ENCODE results near the gene GRIK5.

DNA sequence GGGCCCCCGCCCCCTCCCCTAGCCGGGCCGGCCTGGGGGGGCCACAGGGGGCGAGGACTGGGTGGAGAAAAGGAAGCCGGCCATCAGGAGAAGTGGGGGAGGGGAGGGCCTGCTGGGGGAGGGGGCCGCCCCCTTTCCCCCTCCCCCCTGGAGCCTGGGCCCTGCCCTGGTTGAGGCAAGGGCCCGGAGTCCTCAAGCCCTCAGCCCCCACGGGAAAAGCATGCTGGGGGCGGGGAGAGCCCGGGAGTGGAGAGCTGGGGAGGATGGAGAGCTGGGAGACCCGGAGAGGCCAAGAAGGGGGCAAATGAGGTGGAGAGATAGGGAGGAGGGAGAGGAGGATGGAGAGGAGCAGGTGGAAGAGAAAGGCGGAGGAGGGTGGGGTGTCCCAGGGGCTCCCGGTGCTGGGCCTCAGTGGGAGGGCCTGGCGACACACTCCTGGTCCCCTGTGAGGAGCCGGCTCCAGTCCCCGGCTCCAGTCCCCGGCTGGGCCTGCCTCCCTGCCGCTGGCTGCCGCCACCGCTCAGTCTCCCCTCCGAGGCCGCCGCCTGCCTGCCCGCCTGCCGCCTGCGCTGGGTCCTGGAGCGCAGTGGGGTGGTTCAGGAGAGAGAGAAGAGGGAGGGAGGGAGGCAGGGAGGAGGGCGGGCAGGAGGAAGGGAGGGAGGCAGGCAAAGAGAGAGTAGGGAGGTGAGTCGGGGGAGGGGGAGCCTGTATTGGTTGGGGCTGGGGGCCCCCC, at the start of gene GRIK5:
- no peak for TF ChIP-seq EZH2 (IDR thresholded peaks at IDR 0.05; ENCODE audit: low read length)
- TF ChIP-seq, protein P1, sequence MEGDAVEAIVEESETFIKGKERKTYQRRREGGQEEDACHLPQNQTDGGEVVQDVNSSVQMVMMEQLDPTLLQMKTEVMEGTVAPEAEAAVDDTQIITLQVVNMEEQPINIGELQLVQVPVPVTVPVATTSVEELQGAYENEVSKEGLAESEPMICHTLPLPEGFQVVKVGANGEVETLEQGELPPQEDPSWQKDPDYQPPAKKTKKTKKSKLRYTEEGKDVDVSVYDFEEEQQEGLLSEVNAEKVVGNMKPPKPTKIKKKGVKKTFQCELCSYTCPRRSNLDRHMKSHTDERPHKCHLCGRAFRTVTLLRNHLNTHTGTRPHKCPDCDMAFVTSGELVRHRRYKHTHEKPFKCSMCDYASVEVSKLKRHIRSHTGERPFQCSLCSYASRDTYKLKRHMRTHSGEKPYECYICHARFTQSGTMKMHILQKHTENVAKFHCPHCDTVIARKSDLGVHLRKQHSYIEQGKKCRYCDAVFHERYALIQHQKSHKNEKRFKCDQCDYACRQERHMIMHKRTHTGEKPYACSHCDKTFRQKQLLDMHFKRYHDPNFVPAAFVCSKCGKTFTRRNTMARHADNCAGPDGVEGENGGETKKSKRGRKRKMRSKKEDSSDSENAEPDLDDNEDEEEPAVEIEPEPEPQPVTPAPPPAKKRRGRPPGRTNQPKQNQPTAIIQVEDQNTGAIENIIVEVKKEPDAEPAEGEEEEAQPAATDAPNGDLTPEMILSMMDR (optimal IDR thresholded peaks at IDR 0.05 in 1 of 3, IDR thresholded peaks at IDR 0.05 in 1 of 3, conservative IDR thresholded peaks at IDR 0.05 in 1 of 3; ENCODE audit: extremely low read depth in 1 of 3, insufficient read depth in 2 of 3, low read length in 3 of 3): no peak
